DMS153 (cell line): ENCODE results near the gene HIVEP3.
"Not testable (repeated sequence)": the region's sequence is repeated elsewhere in the genome, so short reads cannot be mapped to it uniquely, and the experiment has no call there.

Experiments
- DNase-seq: peaks from one replicate; lab custom pipeline; 2025; lab: John Stamatoyannopoulos, UW

Gene HIVEP3

DNA sequence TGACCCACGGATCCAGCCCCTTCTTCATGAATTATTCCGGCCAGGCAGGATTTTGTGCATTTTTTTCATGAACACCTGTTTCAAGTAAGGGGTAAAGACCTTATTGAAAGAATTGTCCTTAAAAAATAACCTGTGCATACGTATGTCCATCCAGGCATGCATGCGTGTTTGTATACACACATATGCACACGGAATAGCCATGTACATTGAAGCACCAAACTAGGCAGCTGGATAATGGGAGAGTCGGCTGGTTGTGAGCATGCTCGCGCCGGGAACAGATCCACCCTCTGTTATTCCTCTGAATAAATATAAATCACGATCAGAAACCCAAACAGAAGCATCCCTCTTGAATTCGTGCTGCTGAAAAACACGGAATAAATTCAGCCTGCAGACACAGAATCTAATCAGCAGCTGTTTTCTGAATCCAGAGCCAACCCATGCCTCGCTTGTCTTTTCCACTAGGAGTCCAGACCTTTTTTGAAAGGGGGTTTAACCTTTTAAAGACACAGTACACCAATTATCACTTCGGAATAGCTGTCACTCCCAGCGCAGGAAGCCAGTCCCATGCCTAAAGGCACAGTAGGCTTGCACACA, at the start of gene HIVEP3:
Gene HIVEP3, minus strand, starts transcription at position 473 of the 594 bp plus-strand sequence.
- peak; percentile 70 for DNase-seq

DNA sequence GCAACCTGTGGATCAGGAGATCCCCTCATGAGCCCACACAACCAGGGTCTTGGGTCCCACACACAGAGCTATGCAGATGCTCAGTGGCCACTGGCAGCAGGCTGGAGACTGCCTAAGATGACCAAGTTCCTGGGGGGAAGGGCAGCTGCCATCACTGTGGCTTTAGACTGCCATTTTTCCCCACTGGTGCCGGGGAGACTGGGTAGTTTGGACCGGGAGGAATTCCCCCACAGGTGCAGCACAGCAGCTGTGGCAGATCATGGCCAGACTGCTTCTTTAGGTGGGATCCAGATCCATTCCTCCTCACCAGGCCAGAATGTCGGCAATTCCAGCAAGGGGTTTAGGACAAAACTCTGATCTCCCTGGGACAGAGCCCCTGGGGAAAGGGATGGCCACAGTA, 45.7 kb upstream of the HIVEP3 start:
- no peak for DNase-seq

DNA sequence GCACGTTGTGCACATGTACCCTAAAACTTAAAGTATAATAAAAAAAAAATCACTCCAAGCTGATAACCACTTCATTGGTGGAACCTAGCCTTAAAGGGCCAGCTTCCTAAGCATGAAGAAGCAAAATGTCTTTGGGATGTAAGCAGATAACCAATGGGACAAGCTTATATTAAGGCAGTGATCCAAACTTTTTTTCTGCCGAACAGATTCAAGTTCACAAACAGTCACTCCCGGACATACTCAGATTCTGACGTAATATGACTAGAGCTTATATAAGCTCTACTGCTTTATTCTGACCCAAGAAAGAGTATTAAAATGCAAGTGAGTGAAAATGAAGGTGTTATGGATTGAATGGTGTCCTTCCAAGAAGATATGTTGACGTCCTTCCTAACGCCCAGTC, 44.9 kb upstream of the HIVEP3 start:
- DNase-seq = no peak

- DNase-seq = no peak
These were observed 39.4 kb upstream of the HIVEP3 start for GRCh38 chr1:41958015-41958673.

DNA sequence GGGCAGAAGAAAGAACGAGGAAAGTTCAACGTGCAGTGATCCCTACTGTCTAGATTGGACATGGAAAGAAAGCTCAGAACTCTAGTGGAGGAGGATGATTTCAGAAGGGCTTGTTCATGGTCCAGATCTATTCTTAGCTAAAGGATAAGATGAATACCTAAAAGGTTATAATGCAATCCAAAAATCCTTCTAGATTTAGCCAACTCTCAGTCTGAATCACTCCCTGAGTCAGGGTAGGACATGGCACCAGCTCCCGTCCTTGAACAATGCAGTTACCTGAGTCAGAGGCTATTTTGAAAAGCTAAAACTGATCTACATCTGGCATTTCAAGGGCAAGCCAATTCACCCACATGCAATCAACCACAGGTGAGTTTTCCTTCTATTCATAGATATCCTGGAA, 38.8 kb upstream of the HIVEP3 start:
- no peak for DNase-seq

DNA sequence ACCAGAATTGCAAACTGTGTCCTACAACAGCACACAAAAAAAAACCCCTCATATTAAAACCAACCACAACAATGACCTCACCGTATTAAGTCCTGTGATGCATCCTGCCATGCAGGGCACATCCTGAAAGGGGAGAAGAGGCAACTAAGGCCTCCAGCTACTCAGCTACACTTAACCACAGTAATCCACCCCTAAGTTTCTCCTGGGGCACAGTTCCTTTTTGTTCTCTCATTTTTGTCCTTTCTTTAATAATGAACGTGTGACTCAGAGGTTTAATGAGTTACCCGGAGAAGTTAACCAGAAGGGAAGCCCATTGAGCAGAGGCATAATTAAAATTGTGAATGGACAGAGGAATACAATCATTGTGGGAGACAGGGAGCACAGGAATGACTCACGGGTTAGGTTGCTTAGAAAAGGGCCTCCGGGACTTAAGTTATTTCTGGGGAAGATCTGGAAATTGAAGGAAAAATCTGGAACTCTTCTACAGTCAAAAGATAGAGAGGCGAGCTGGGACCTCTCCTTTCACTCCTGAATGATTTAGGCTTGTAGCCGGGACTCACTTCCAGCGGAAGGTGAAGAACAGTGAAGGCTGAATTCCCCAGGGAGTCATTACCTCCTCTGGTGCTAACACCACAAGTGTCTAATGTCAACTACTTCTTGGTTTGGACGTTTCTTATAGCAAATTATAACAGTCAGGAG, 36.9 kb upstream of the HIVEP3 start:
- peak; percentile 68 for DNase-seq

DNA sequence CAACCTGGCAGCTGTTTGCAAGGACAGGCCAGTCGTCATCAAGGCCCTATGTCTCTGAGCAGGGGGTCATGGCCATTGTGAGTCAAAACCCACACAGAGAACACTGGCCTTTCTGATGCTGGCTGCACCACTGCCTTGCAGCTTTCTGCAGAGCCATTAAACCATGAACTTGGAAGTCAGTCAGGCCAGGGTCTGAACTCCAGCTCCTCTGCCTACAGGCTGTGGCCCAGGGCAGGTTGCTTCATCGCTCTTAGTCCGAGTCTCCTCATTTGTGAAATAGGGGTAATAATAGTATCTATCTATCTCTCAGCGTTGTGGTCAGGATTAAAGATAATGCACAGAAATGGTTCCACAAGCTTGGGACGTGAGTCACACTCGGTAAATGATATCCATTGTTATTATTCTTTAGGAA, 35.8 kb upstream of the HIVEP3 start:
- DNase-seq = no peak

GRCh38 chr1:41953291-41953690, 34.6 kb upstream of the HIVEP3 start:
- no peak for DNase-seq

DNA sequence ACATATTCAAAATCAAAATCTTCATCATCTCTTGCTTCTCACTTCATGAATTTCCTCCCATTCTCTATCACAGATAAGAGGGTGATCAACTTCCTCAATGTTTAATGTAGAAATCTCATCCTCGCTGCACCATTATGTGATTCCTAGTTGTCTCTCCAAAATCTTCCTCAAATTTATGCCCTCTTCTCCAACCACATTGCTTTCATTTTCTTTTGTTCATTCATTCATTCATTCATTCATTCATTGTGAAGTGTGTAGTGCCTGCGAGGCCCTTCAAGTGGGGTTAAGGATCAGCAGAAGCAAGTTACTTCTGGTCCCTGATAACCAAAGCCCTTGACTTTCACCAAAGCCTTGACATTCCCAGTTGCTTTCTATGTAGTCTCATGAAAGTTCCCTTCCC, 33.5 kb upstream of the HIVEP3 start:
- no peak for DNase-seq

- DNase-seq = not testable (repeated sequence)
These were observed 32.8 kb upstream of the HIVEP3 start for GRCh38 chr1:41951492-41951891.

DNA sequence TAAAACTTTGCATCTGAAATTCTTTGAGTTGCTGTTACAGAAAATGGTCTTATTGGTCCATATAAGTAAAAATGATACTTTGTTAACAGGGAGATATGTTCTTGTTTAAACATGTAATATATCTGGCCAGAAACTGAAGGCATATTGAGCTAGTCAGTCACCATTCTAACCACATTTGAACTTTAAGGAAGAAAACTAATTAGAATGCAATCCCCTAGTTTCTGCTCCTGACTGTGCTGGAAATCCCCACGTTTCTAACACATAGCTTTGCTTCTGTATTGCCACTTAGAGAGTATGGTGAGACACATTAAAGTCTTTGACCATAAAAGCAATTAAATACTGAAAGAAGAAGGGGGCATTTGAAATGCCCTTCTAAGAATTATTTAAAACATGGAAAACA, 32.1 kb upstream of the HIVEP3 start:
- DNase-seq = no peak

- not testable (repeated sequence) for DNase-seq
These were observed 27.2 kb upstream of the HIVEP3 start for GRCh38 chr1:41945946-41946345.

DNA sequence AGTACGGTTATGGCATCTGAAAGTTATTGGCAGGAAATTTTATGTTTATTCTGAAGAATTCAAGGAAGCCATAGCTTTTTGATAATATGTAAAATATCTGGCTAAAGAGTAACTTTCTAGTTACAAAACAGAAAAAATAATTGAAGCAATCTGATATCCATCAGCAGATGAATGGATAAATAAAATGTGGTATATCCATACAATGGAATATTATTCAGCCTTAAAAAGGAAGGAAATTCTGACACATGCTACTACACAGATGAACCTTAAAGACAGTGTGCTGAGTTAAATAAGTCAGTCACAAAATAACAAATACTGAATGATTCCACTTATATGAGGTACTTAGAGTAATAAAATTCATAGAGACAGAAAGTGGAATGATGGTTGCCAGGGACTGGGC, 25.0 kb upstream of the HIVEP3 start:
- no peak for DNase-seq

DNA sequence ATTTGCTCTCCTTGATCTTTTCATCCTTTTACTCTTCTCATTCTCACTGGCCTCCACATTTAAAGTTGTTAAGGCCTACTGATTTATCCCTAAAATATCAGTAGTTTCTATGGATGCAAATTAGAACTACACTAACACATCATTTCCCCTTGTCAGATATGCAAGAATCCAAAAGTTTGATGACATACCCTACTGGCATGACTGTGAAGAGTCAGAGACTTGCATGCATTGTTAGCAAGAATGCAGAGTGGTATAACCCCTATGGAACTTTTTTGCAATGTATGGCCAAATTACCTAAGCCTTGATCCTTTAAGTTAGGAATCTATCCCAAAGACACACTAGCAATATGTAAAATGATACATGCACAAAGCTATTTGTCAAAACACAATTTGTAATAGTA, 23.6 kb upstream of the HIVEP3 start:
- DNase-seq = no peak

DNA sequence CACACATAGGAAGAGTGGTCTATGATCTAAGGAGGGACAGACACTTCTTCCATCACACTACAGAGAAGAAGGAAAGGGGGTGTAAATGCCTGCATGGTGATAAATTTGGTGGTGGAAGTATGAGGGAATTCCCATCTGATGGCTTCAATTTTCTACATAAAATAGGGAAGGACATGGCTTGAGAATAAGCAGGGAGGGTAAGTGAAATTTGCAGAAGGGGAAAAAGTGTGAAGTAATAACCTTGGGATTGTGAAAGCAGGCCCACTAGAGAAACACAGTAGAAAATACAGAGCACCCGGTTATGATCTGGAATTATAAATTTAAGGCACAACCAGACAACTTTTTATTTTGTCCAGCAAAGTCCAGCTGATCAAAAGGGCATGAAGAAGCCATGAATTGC, 22.7 kb upstream of the HIVEP3 start:
- no peak for DNase-seq

DNA sequence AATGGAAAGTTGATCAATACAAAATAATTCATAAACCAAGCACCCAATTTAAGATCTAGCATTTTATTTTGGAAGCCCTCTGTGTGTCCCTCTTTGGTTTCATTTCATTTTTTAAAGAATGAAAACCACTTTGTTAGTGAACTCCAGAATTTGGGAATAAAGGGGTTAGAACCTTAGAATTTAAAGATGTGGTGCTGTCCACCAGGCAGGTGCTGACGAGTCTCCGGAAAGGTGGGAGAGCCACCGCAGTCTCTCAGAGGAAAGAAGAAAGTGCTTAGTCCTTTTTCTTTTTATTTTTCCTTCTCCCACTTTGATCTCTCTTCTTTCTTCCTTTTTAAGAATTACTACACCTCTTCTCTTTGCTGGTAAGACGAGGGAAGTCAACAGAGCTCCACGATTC, 20.5 kb upstream of the HIVEP3 start:
- DNase-seq = no peak

DNA sequence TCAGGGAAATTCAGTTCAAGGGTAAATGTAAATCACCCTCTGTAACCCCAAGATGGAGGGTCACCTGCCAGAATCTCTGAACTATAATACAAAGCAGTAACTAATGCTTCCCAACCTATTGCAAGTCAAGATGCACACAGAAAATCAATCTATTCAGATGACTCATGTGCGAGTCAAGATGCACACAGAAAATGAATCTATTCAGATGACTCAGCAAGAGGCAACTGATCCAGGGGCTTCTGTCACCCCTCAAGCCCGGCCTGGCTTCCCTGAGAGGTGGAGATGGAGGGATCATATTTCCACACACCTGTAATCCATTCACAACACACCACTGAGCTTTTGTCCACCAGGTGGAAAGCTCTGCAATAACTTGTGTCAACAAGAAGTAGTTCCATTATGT, 17.4 kb upstream of the HIVEP3 start:
- peak; percentile 96 for DNase-seq

DNA sequence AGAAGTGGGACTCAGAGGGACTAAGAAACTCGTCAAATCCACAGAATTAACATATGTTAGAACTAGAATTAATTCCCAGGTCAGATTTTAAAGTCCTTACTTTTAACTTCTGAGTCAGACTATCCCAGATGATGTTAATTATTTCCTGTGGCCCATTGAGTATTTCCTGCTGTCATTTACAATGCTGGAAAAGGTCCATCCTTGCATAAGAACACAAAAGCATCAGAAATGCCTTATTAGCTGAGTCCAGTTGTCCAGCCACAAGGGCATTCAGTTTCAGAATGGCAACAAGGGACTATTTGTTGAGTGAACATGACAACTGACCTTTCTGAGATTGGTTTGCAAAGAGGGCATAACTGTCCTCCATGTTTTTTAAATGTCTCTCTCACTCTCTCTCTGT, 16.5 kb upstream of the HIVEP3 start:
- DNase-seq = peak; percentile 31

- no peak for DNase-seq
These were observed 14.4 kb upstream of the HIVEP3 start for GRCh38 chr1:41933106-41933505.

GRCh38 chr1:41931578-41931977, 12.9 kb upstream of the HIVEP3 start:
- DNase-seq = no peak

DNA sequence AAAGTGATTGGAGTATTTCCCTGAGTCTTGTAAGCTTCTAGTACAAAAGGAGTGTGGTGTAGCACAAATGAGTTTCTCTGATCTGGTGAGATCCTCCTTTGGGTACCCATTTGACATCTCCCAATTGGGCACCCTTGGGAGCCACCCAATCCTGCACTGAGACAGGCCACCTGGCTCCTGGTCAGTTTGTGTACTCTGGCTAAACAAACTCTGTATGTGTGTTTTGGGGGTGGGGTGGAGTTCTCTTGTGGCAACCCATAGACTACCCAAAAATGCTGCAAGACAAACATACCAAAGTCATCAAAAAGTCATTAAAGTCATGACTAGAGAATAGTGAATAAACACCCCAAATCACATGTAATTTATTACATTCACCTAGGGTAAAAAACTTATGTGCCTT, 8.4 kb upstream of the HIVEP3 start:
- no peak for DNase-seq

- peak; percentile 26 for DNase-seq
These were observed 7.0 kb upstream of the HIVEP3 start for GRCh38 chr1:41925712-41926111.

GRCh38 chr1:41924911-41925310, 6.2 kb upstream of the HIVEP3 start:
- no peak for DNase-seq

- not testable (repeated sequence) for DNase-seq
These were observed 2.5 kb upstream of the HIVEP3 start for GRCh38 chr1:41921271-41921670.
